ENCODE measurements around the gene PHF12.
A peak's percentile ranks its signal among the peaks of the same experiment; 100 is the strongest.
"Not testable (repeated sequence)": the region's sequence is repeated elsewhere in the genome, so short reads cannot be mapped to it uniquely, and the experiment has no call there.

PHF12 gene

DNA sequence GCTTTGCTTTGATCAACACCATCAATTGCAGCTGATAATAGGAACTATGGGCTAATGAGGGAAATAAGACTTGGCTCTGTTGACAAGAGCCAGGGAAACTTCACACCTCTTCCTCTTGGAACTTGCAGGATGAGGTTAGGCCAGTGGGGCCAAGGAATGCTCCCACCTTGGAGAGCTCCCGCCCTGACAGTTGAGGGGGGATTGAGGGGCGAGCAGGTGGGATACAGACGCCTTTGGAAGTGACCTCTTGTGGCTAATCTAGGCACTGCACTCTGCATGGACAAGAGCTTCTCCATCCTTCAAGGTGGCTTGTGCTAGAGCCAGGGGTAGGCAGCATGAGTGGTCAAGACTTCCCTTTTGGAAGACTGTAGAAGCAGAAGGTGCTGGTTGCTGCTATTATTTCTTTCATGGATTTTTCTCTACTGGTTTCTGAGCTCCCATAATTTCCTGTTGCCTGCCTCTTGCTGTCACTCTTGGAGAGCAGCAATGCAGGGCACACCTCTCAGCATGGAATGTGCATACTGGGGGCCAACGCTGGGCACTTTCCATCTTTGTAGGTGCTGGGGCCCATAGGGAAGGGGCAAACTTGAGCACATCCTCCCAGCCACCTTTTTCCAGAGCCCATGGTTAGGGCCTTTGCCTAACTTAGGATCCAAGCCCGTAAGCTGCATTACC lies 2.3 kb upstream of the PHF12 start:
- peak; percentile 58 for DNase-seq

DNA sequence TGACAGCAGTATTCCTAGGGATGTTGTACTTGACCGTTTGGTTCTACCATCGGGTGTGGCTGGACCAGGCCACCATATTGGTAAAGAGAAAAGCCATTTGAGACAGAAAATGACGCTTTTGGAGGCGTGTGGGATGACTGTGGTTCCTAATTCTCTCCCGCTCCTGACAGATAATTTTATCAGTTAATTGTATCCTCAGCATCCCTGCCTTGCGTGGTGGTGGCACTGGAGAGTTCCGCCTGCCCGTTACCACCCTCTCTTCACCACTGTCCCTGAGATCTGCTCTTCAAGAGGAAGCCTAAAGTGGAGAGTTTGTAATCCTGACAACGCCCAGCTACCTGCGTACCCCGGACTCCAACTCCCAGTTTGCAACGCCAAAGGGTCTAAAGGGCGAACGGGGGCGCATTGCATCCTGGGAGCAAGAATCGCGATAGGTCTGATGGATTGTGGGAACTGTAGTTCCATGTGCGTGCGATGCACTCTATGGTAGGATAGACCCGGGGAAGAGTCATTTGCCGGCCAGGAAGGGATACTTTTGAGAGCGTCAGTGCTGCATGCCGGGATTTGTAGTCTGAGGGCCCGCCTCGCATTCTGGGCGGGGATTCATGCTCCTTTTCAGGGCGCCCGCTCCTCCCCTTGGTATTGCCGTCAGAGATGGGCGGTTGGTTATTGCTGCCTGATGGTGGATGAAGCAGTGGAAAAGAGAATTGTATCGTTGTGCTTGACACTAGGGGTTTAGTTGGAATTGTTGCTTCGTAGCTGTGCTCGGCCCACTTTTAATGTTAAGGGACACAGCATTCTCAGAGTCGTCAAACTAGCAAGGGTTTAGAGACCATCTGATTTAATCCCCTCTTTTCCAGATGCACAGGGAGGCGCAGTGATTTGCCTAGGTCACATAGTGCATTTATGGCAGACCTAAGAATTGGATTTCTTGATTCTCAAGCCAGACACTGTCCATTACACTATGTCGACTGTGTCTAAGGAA lies 965 bp upstream of the PHF12 start:
- DNase-seq = peak; percentile 96

DNA sequence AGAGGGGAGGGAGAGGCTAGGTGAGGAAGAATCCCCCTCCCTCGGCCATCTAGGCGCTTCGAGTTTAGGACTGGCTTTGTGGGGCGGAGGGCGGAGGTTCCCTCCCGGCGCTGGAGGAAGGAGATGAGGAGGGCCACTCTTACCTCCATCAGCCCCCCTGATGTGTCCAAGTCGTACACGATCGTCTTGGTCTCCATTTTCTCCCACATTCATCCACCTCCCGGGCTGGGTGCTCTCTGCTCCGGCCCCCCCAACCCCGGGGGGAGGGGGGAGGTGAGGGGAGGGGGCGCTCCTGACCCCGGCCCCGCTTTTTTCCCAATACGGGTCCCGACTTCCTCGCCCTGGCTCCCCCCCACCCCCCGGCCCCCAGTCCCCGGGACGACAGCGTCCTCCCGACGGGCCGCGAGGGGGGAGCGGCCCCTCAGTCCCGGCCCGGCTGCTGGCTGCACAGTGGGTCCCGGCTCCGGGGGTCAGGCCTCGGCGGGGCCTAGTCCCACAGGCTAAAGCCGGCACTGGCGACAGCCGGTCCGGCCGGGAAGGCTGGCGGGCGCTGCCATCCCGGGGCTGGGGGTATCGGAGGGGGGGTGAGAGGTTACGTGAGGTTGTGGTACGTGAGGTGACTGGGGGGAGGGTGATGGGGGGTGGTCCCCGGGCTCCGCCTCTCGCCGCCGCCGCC lies 428 bp downstream of the PHF12 start:
- DNase-seq = no peak

DNA sequence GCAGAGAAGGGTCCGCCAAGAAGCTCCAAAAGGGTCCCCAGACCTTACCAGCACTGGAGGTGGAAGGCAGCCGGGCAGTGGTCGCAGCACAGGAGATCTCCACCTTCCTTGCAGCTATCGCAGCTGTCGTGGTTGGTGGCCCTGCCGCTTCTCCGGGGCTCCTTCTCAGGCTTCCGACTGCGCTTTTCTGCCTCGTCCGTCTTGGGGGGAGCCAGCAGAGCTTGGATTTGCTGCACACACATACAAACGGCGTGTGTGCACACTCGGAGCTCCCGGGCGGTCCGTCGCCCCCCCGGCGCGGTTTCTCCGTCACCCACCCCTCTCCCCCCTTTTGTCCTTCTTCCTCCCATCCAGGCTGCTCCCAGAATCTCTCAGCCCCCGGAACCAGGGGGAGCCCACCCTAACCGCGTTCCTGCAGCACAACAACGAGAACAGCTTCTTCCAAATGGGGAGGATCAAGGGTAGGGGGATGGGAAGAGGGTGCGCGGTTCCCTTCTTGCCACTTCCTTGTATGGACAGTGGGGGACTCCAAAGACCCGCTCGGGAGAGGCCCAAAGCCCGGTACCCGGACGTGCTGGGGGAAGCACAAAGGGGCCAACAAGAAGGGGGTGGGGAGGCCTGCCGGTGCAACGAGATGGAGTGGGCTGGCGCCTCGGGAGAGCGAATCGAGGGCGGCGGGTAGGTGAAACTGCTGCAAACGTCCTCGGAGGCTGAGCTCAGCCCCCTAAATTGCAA lies 1.1 kb downstream of the PHF12 start:
- peak; percentile 69 for DNase-seq

DNA sequence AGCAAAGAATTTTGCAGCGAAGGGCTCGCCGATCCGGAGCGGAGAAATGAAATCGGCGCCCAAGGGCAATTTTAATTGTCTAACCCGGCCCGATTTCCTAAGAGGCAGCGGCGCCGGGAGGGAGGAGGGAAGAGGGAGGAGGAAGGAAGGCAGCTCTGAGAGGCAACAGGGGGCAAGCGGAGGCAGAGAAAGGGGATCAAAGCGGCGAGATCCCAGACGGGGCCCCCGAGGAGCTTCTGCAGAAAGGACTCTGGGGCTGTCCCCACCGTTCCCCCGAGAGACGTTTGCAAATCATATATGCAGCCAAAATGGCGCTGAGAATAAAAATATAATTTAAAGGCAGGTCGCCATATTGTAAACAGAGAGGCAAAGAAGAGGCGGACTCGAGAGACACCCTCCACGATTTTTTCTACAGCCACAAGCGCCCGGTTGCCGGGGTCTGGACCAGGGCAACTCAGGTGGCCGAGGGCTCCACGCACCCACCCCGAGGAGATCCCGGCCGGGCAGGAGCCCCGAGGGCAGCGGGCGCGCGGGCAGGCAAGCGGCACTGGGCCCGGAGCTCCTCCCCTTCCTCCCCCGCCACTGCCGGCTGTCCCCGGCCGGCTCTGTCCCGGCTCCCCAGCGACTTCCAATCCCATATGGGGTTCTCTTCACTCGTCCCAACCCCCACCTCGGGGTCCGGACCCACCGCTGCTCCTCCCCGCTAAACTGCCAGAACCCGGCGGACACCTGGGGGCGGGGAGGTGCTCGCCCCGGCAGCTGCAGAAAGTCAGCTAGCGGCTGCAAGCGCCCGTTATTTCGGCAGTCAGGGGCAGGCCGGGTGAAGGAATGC lies 1.9 kb downstream of the PHF12 start:
- peak; percentile 84 for DNase-seq

DNA sequence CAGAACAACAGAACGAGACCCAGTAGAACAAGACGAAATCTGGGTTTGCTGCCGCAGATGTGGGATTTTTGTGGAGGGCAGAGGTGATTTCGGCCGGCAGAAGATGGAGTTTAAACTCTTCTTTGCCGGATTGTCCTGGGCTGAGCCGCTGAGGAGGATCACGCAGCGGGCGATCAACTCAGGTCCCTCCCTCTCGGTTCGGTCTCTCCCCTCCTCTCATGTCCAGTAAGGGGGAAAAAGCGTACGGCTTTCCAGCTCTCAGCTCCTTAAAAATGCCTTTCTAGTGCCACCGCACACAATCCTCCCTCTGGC lies 2.5 kb downstream of the PHF12 start:
- DNase-seq = no peak

DNA sequence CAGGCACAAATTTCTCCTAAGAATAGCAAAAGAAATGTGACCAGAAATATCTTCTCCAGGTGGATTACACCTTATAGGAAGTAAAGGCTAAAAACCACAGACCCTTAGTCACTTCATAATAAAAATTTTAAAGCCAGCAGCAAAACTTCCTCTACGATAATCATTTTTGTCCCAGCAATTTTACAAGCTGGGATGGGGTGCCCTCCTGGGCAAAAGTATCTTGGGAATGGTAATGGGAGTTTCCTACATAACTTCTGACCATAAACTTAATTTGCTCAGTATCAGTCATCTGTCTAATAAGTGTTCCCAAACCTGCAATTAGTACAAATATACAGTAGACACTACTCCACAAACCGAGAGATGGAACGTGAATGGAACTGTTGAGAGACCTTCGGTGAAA lies 3.0 kb downstream of the PHF12 start:
- DNase-seq = no peak

DNA sequence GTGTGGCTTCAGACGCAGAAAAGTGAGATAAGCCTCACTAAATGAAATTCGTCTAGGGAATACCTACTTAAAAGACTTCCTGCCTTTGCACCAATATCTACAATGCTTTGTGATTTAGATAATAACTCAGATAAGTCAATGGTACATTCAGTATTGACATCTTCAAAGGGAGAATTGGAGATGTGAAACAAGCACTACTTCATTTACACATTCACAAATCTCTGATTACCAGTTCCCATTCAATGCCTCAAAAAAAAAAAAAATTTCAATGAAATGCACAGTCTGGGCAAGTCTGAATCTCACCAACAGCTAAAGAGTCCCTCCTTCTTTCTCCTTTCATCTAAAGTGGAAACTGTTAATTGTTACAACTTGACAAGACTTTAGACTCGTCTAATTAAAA lies 3.7 kb downstream of the PHF12 start:
- no peak for DNase-seq

DNA sequence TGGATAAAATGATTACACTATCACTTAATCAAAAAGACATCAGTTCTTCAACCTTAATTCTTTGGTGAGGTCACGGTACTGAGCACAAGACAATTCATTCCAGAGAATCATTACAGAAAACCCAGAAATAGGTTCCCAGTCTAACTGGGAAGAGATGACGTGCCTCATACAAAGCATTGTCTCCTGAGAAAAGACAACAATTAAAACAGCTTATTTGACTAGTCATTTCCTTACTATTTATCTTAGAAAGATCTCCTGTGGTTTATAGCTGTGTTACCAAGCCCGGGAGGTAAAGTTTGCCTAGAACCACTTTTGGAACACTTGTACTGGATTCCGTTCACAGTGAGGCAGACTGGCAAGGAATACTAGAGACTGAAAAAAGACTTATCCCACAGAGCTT lies 5.1 kb downstream of the PHF12 start:
- no peak for DNase-seq

DNA sequence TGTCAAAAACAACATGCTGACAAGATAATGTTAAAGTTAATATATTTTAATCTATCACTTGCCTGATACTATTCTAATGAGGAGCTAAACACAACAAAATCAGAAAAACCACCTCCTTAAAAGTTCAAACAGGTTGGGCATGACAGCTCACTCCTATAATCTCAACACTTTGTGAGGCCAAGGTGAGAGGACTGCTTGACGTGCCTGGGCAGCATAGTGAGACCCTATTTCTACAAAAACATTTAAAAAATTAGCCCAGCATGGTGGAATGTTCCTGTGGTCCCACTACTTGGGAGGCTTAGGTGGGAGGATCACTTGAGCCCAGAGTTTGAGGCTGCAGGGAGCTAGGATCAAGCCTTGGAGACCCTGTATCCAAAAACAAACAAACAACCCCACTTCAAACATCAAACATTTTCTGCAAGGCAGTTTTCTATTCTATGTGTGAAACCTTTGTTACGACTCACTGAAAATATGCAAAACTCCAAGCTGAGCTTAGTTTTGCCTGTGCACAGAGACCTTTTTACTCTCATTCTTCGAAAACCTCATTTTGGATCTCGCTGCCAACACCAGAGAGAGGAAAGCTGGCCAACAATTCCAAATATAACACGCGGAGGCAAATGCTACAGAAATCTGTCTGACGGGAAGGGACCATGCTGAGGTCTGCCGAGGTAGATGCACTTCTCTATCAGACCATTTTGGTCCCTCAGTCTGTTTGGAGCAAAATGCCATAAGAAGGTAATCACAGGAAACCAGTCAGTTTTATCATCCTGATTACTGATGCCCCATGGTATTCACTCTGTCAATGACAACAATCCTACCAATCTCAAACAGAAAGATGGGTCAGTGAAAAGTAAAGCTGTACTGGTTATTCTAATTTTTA lies 6.2 kb downstream of the PHF12 start:
- DNase-seq = no peak

DNA sequence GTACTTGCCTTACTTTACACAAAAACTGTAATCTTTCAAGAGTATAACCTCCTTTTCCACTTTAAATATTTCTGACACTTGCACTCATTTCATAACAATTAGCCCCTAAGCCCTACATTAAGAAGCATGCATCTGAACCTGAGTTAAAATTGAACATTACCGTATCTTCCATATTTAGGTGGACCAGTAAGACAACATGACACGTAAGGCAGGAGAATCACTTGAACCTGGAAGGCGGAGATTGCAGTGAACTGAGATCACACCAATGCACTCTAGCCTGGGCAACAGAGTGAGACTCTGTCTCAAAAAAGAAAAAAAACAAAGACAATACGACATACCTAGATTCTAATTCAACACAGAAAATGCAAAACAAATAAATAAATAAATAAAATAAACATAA lies 7.0 kb downstream of the PHF12 start:
- no peak for DNase-seq

DNA sequence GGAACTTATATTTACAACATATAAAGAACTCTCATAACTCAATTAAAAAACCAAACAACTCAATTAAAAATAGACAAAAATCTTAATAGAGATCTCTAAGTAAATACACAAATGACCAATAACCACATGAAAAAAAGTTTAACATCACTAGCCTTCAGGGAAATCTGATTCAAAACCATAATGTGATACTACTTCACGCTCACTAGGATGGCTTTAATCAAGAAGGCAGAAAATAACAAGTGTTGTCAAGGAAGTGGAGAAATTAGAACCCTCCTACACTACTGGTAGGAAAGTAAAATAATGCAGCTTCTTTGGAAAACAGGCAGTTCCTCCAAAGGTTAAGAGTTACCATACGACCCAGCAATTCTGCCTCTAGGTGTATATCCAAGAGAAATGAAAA lies 8.4 kb downstream of the PHF12 start:
- no peak for DNase-seq

DNA sequence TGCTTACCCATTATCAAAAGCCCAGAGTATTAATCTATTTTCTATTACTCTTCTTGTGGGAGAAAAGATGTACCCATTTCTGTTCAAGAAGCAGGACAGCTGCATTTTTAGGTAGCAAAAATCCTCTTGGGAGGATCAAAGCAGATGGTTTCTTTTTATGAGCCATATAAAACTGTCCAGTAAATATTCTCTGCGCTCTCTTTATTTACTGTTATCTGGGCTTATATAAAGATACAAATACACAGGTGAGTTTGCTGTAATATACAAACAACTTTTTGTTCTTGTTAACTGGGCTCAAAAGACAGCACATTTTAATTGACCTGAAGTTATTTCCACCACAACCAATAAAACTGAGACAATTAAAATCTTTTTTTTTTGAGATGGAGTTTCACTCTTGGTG lies 10.1 kb downstream of the PHF12 start:
- DNase-seq = no peak

DNA sequence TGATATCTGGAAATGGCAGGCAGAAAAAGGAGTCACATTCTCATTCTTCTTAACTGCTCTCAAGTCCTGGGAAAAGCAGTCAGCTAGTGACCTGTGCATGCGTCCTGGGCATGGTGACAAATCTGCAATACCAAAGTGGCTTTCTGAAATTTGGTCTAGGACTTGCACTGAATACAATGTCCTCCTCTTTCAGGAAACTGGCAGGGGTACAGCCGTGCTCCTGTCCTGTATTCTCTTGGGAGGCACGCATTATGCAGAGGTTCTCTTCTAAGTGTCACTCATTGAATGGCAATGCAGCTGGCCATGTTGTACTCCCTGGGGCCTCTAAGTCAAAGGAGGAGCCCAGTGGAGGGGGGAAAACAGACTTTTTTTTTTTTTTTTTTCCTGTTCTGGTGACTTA lies 10.6 kb downstream of the PHF12 start:
- DNase-seq = no peak

DNA sequence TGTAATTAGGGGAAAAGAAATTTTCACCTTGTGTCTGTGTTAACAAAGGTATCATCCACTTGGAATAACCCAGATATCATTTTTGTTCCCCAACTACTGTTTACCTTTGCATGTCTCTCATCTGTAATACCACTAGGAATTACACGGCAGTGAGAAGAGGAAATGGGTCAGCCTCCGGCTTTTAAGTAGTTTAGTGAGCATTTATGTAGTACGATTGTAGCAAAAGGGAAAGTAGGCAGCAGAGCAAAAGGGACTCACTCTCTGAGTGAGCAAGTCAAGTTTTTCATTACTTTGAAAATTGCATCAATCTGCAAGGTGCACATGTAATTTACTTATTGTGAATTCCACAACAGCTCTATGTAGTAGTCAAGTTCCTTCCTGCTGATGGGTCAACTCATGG lies 11.2 kb downstream of the PHF12 start:
- DNase-seq = no peak

DNA sequence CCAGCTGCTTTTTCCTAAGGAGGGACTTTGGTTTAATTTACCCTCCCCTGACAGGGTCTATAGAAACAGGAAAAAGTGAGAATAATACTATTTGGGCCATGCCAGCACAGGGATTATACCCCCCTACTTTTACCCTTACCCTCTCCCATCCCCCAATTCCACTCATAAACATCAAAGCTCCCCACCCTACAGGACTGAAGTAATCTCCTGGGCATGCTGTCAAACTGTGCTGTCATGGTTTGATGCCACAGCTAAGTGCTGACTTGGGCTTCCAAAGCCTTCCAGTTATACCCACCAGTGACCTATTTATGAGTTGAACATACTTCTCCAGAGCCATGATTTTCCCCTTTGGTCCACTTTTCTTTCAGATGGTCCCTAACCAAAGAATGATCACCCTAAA lies 12.8 kb downstream of the PHF12 start:
- DNase-seq = no peak

DNA sequence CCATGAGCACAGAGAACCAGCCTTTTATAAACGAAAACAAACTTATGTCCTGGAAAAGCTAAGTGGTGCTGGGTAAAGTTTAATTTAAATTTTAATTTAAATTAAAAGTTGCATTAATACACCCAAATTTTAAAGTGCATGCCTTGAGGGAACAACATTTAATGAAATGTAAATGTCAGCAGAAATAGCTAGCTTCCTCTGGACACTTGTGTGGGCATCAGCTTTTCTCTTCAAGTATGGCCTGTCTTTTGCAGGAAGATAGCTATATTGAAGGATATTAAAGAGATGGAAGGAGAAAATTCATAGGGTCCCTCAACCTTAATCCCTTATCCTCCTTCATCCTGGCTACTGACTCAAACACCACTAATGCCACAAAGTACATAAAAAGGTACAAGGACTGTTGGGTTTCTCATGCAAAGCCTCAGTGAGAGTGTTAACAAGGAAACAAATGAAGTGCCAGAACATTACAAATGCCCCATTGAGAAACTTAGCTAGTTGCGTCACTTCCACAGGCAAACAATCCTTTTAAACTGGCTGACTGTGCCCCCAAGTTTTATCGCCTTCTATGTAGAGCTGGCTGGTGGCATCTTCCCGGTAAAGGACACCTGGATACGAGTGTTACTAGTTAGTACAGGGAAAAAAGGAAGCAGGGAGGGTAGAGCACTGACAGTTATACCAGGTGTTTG lies 14.1 kb downstream of the PHF12 start:
- DNase-seq = no peak

DNA sequence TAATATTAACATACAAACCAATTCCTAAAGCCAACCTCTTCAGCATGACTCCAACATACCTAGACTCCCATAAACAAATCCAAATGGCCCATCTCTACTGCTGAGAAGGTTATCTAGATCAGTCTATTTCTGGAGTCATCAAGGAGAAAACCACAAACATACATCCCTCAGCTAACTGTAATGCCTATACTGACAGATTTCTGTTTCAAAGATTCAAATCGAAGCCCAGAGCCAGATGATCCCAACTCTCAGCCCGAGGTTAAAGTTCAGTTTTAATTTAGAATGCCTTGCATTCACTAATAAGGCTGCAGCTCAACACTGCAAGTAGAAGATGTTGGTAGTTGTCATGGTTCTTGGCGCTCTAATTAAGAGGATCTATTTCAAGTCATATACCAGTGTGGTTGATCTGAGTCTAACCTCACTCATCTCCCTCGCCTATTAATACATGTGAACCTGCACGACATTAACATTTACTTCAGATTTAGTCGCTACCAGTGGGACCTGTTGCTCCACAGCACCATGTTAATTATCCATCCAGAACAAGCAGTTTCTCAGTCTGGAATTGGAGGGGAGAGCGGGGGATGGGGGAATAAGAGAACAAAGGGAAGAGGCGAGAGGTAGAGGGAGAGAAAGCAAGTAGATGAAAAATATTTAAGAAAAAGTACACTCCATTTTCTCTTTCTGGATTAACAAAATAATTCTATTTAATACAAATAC lies 15.4 kb downstream of the PHF12 start:
- no peak for DNase-seq

DNA sequence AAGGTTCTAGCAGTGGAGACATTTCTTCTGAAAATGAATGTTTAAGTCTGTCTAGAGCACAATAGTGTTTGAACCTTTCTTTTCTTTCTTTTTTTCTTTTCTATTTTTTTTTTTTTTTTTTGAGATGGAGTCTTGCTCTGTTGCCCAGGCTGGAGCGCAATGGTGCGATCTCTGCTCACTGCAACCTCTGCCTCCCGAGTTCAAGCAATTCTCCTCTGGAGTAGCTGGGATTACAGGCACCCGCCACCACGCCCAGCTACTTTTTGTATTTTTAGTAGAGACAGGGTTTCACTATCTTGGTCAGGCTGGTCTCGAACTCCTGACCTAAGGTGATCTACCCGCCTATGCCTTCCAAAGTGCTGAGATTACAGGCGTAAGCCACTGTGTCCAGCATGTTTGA lies 16.8 kb downstream of the PHF12 start:
- not testable (repeated sequence) for DNase-seq

DNA sequence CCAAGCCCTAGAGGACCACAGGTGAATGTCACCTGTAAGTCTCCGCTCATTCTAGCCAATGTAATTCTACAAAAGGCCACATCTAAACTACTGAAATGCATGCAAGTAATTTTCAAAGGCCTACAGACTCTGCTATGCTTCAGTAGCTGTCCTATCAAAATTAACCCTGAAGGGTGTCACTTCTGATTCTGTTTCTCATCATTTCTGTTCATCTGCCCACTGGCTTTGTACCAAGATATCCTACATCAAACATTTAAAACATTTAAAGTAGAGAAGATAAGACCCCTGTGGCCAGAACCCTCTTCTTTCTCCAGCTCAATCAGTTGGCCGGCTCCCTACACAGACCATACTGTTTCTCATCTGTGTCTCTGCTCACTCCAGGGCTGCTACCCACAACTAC lies 21.5 kb downstream of the PHF12 start:
- no peak for DNase-seq
